Adrenal gland (tissue), 5 donors: ENCODE data around the gene FBXW5.

Experiments
- CTCF ChIP-seq, 6 experiments: fragments of 450-650 bp in 4 of 6; fragments of 200-600 bp in 2 of 6; sonication (generic) in 1 of 6; IDR thresholded peaks; 1 replicate in 5 of 6; 2 replicates in 1 of 6; pipeline versions ENCODE4 v1.5.1 to v1.8.0; 2016 to 2021; ENCODE audit warnings: antibody characterized with exemption in 6 of 6, mild to moderate bottlenecking in 2 of 6, moderate library complexity in 1 of 6
- POLR2A ChIP-seq, 2 donors: fragments of 450-650 bp; IDR thresholded peaks; one replicate each; pipeline ENCODE4 v1.6.1; 2017; ENCODE audit warnings: antibody characterized with exemption in 2 of 2, mild to moderate bottlenecking in 2 of 2, moderate library complexity in 1 of 2
- donor health status: DM: no; HTN: no; CAD: no.

DNA sequence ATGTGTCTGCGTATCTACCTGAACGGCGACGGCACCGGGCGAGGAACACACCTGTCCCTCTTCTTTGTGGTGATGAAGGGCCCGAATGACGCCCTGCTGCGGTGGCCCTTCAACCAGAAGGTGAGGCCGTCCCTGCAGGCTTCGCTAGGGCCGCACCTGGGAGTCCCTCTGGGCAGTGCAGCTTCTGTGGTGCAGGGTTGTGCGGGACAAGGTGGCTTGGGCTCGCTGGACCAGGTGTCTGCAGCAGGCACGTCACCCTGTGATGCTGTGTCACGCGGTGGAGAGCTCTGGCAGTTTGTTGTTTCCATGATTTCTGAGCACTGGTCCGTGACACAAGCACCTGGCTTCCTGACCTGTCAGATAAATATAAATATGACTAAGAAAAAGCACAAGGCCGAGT is 20.7 kb downstream of the FBXW5 start:
- no peak for TF ChIP-seq CTCF (IDR thresholded peaks at IDR 0.05)
- TF ChIP-seq POLR2A (IDR thresholded peaks at IDR 0.05): no peak
